ENCODE results near the gene PPP6R2. TPM values are rescaled to one million over a fixed set of nuclear protein-coding genes. Genes with fewer than 3 reads are reported as not detected.

The PPP6R2 gene
- total and polyA plus RNA-seq, 2 of the 4 experiments (the other 2 are of a cell fraction): 49.2 to 51.6 TPM

- H2BK5ac ChIP-seq (ENCODE audit: low read depth, low read length, poor library complexity, severe bottlenecking): no peak overlapping the region
- DNase-seq (no peak), ATAC-seq (ENCODE audit: low read depth) (no peak)
- no TSS peak for BruUV-seq (replicated peaks)
- no peak overlapping the region for H3K18ac ChIP-seq (ENCODE audit: low read depth, low read length)
- ChIA-PET POLR2A (ENCODE audit: unreplicated experiment) (no interaction called here), CTCF (interaction anchor here (0.5 kb wide), 1 partner anchor 117 kb away, joined by 4 read pairs; no protein-coding TSS in a partner anchor)
- no peak overlapping the region for H3K4ac ChIP-seq (ENCODE audit: low read depth, low read length)
- H3K79me1 ChIP-seq (ENCODE audit: low read depth in 1 of 2, low read length in 2 of 2): peaks cover 0 to 3% of the 10 kb centered on the region in 2 experiments; a peak in 1 of 4 replicates
- no peak overlapping the region for H3K4me2 ChIP-seq (ENCODE audit: low read depth, low read length)
- no peak overlapping the region for H4K8ac ChIP-seq (ENCODE audit: low read depth in 2 of 2, low read length in 2 of 2)
- H3K14ac ChIP-seq (replicated peaks; ENCODE audit: low read depth, low read length): no peak overlapping the region
- dilution Hi-C loops (cut with HindIII; ENCODE audit: low sequenced_read_pairs, unreplicated experiment) (no loop called here), in situ Hi-C loops (cut with MboI; ENCODE audit: low sequenced_read_pairs) (no loop called here), intact Hi-C loops (cut with micrococcal nuclease) (no loop called here)
- H3K36me3 ChIP-seq (ENCODE audit: control insufficient read depth, insufficient read depth, low read length): peaks cover 4% of the 10 kb centered on the region; the same call in 1 of the 2 replicates
- no peak overlapping the region for H2BK20ac ChIP-seq (ENCODE audit: low read depth, low read length)
- H3K9ac ChIP-seq (ENCODE audit: low read depth, low read length): no peak overlapping the region
- H2BK120ac ChIP-seq (ENCODE audit: low read depth, low read length): no peak overlapping the region
- H2AK5ac ChIP-seq (ENCODE audit: low read depth, low read length): no peak overlapping the region
- no peak overlapping the region for H3K56ac ChIP-seq (ENCODE audit: extremely low read depth, insufficient read depth, low read length)
- TF ChIP-seq MAZ (IDR thresholded peaks at IDR 0.05; ENCODE audit: borderline replicate concordance, low read depth, low read length) (no peak), MXI1 (IDR thresholded peaks at IDR 0.05; ENCODE audit: borderline replicate concordance, low read depth, low read length) (no peak), SMC3 (IDR thresholded peaks at IDR 0.05; ENCODE audit: low read depth, low read length) (no peak), CHD1 (IDR thresholded peaks at IDR 0.05; ENCODE audit: low read depth, low read length) (no peak), MAFK (IDR thresholded peaks at IDR 0.05; ENCODE audit: low read depth, low read length) (no peak), RAD21 (IDR thresholded peaks at IDR 0.05; ENCODE audit: low read length) (no peak), CEBPB (IDR thresholded peaks at IDR 0.05; ENCODE audit: low read depth, low read length) (no peak), ELK1 (IDR thresholded peaks at IDR 0.05; ENCODE audit: borderline replicate concordance, low read depth, low read length) (no peak), RFX5 (IDR thresholded peaks at IDR 0.05; ENCODE audit: low read depth, low read length) (no peak), BHLHE40 (IDR thresholded peaks at IDR 0.05; ENCODE audit: low read depth, low read length) (no peak), RCOR1 (IDR thresholded peaks at IDR 0.05; ENCODE audit: insufficient replicate concordance, low read length) (no peak), POLR2A (IDR thresholded peaks at IDR 0.05; ENCODE audit: low read depth, low read length) (no peak), USF2 (IDR thresholded peaks at IDR 0.05; ENCODE audit: low read depth, low read length) (no peak), NFE2L2 (IDR thresholded peaks at IDR 0.05; ENCODE audit: low read depth, low read length) (no peak), FOS (IDR thresholded peaks at IDR 0.05; ENCODE audit: low read depth, low read length) (no peak)
- TF ChIP-seq, protein P1, sequence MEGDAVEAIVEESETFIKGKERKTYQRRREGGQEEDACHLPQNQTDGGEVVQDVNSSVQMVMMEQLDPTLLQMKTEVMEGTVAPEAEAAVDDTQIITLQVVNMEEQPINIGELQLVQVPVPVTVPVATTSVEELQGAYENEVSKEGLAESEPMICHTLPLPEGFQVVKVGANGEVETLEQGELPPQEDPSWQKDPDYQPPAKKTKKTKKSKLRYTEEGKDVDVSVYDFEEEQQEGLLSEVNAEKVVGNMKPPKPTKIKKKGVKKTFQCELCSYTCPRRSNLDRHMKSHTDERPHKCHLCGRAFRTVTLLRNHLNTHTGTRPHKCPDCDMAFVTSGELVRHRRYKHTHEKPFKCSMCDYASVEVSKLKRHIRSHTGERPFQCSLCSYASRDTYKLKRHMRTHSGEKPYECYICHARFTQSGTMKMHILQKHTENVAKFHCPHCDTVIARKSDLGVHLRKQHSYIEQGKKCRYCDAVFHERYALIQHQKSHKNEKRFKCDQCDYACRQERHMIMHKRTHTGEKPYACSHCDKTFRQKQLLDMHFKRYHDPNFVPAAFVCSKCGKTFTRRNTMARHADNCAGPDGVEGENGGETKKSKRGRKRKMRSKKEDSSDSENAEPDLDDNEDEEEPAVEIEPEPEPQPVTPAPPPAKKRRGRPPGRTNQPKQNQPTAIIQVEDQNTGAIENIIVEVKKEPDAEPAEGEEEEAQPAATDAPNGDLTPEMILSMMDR (conservative IDR thresholded peaks at IDR 0.05; ENCODE audit: low read depth, low read length): no peak
- WGBS, 2 experiments (ENCODE audit: extremely low coverage in 2 of 2, insufficient read length in 1 of 2): 70% methylated on average over 2 of the region's 10 CpGs; no CpG with 5 or more reads in 1 of the 2 experiments
- H3K27me3 ChIP-seq (ENCODE audit: control insufficient read depth, insufficient read depth, low read length): peaks cover 21% of the 10 kb centered on the region
- H2BK15ac ChIP-seq (ENCODE audit: low read depth, low read length): no peak overlapping the region
- H4K91ac ChIP-seq (ENCODE audit: insufficient read depth, low read depth, low read length): no peak overlapping the region
- no peaks in the 10 kb centered on the region; the same call in 1 of the 2 replicates for H4K20me1 ChIP-seq (ENCODE audit: insufficient read depth, low read length)
- no peak overlapping the region for H3K4me3 ChIP-seq (ENCODE audit: insufficient read depth, low read depth, low read length)
- H3K9me3 ChIP-seq (ENCODE audit: control insufficient read depth, insufficient read depth, low read length): no peaks in the 10 kb centered on the region
- no peak overlapping the region for H2AFZ ChIP-seq (replicated peaks; ENCODE audit: low read length, poor library complexity)
- H3K27ac ChIP-seq (ENCODE audit: insufficient read depth, low read length): no peak overlapping the region
- no peak overlapping the region for H4K5ac ChIP-seq (ENCODE audit: low read depth, low read length)
- no peak overlapping the region for H3K23ac ChIP-seq (ENCODE audit: low read depth, low read length)
- no peaks in the 10 kb centered on the region for H3K4me1 ChIP-seq (ENCODE audit: control insufficient read depth, insufficient read depth, low read length)
- no peak overlapping the region for H2AK9ac ChIP-seq (replicated peaks; ENCODE audit: low read depth, low read length, poor library complexity)
- H3K9me1 ChIP-seq (ENCODE audit: insufficient read depth, low read length): no peaks in the 10 kb centered on the region; the same call in 1 of the 2 replicates
Measured at GRCh38 chr22:50483106-50483505, 140.0 kb downstream of the PPP6R2 start.
